ENCODE data around the gene PON2.

DNA sequence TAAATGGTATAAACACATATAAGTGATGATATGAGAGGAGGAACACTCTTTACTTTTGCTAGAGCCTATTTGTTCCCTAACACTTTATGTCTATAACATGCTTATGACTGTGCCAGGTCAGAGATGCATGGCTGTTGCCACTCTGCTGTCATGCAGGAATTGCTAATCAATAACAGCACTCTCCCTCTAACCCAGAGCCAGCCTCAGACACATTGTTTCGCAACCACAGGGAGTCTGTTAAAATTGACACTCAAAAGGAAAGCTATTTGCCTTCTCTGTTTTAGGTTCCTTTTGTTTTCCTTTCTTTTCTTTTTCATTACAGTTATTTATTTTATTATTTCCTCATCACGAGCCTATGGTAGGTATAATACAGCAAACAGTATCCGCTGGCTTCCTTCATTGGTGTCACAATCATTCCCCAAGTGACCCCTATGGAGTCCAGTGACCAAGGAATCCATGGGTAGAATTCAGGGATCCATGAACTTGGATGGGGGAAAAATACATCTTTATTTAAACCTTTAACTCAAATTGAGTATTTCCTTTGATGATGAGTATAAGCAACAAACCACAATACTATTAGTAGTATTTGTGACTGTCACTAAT is 6.8 kb downstream of the PON2 start:
- TF ChIP-seq, protein P1, sequence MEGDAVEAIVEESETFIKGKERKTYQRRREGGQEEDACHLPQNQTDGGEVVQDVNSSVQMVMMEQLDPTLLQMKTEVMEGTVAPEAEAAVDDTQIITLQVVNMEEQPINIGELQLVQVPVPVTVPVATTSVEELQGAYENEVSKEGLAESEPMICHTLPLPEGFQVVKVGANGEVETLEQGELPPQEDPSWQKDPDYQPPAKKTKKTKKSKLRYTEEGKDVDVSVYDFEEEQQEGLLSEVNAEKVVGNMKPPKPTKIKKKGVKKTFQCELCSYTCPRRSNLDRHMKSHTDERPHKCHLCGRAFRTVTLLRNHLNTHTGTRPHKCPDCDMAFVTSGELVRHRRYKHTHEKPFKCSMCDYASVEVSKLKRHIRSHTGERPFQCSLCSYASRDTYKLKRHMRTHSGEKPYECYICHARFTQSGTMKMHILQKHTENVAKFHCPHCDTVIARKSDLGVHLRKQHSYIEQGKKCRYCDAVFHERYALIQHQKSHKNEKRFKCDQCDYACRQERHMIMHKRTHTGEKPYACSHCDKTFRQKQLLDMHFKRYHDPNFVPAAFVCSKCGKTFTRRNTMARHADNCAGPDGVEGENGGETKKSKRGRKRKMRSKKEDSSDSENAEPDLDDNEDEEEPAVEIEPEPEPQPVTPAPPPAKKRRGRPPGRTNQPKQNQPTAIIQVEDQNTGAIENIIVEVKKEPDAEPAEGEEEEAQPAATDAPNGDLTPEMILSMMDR (IDR thresholded peaks at IDR 0.05; ENCODE audit: control extremely low read depth in 1 of 3, insufficient read depth in 1 of 3, low read depth in 1 of 3, low read length in 3 of 3) = no peak
- no peak for TF ChIP-seq EZH2 (IDR thresholded peaks at IDR 0.05; ENCODE audit: low read depth, low read length, severe bottlenecking)
- TF ChIP-seq SRF (IDR thresholded peaks at IDR 0.05; ENCODE audit: low read depth, low read length) = no peak
- TF ChIP-seq GABPA (IDR thresholded peaks at IDR 0.05; ENCODE audit: borderline replicate concordance, insufficient read depth, low read length) = no peak
- no peak for TF ChIP-seq SUZ12 (IDR thresholded peaks at IDR 0.05; ENCODE audit: low read length)
- no peak for TF ChIP-seq CBX5 (IDR thresholded peaks at IDR 0.05; ENCODE audit: low read depth, low read length)
- TF ChIP-seq POLR2A (IDR thresholded peaks at IDR 0.05; ENCODE audit: control extremely low read depth in 1 of 2, low read depth in 2 of 2, low read length in 2 of 2) = no peak
- no peak for TF ChIP-seq SAP30 (IDR thresholded peaks at IDR 0.05; ENCODE audit: insufficient read depth, insufficient replicate concordance, low read length)
